ENCODE results near the gene CCM2. TPM values are rescaled to one million over a fixed set of nuclear protein-coding genes. Genes with fewer than 3 reads are reported as not detected.
A peak's percentile ranks its signal among the peaks of the same experiment; 100 is the strongest.
"Not testable (repeated sequence)": the region's sequence is repeated elsewhere in the genome, so short reads cannot be mapped to it uniquely, and the experiment has no call there.

The CCM2 gene
- total RNA-seq, 1 experiment from 2014 or later, result 64.8 TPM

DNA sequence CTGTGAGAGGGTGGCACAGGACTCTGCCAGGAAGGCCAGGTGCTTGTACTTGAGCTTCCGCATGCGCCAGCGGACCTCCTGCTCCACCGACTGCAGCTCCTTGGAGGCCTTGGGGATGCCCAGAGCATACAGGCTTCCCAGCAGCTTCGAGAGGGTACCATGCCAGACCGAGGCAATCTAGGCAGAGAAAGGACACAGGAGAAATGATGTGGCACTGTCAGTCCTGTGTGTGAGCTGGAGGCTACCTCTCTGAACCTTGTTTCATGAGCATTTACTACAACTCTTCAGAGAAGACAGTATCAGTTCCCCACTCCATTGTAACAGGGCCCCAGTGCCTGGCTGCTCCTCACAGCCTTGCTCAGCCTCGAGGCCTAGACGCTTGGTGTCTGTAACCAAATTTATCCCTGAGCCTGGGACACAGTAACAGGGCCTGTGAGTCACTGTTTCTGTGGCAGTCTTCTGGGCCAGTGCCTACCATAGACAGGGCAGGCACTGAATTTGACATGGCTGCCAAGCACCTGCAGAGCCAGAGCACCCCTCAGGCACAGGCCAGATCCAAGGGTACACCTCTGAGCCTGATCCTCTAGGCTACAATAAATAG is 105.7 kb downstream of the CCM2 start:
- DNase-seq (ENCODE audit: low read depth in 1 of 2, low spot score in 2 of 2), result no peak
- no peak overlapping the region for H3K27ac ChIP-seq
- H3K4me1 ChIP-seq (replicated peaks), result peaks cover 4% of the 10 kb centered on the region; the same call in 1 of the 2 replicates
- no peaks in the 10 kb centered on the region for H3K9me3 ChIP-seq (replicated peaks)
- H3K36me3 ChIP-seq, result peaks cover 88% of the 10 kb centered on the region
- H3K4me3 ChIP-seq, result no peak overlapping the region
- no peaks in the 10 kb centered on the region for H3K27me3 ChIP-seq (replicated peaks)

GRCh38 chr7:45106820-45107219 is 106.8 kb downstream of the CCM2 start:
- peaks cover 84% of the 10 kb centered on the region for H3K36me3 ChIP-seq

DNA sequence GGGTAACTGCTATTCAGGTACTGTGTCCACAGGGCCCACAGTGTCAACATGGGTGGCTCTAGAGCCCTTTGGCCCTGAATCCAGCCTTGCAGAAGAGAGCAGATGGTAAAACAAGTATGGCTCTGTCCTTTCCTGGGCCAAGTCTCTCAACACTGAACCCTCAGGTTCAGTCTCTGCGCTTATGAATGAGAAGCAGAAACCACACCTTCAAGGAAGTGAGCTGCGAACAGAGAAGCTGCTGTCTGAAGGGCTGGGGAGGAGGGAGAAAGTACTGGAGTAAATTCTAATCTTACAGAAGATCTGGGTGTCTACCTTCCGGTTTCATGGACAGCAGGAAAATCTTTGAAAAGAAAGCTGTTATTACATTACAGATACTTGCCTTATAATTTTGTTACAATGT is 107.4 kb downstream of the CCM2 start:
- Histone ChIP-seq H3K27ac (no peak overlapping the region), H3K4me3 (no peak overlapping the region), H3K4me1 (replicated peaks) (peaks cover 7% of the 10 kb centered on the region; the same call in 1 of the 2 replicates), H3K36me3 (peaks cover 79% of the 10 kb centered on the region), H3K9me3 (replicated peaks) (no peaks in the 10 kb centered on the region), H3K27me3 (replicated peaks) (no peaks in the 10 kb centered on the region)
- DNase-seq (ENCODE audit: low read depth in 1 of 2, low spot score in 2 of 2), result no peak

More at GRCh38 chr7:45106820-45107219, 106.8 kb downstream of the CCM2 start:
- H3K27ac ChIP-seq, result no peak overlapping the region
- no peak for DNase-seq (ENCODE audit: low read depth in 1 of 2, low spot score in 2 of 2)
- no peaks in the 10 kb centered on the region for H3K27me3 ChIP-seq (replicated peaks)
- H3K9me3 ChIP-seq (replicated peaks), result no peaks in the 10 kb centered on the region
- H3K4me3 ChIP-seq, result no peak overlapping the region
- H3K4me1 ChIP-seq (replicated peaks), result peaks cover 4% of the 10 kb centered on the region; the same call in 1 of the 2 replicates

GRCh38 chr7:45108863-45109262 is 108.9 kb downstream of the CCM2 start:
- Histone ChIP-seq H3K9me3 (replicated peaks) (no peaks in the 10 kb centered on the region), H3K27me3 (replicated peaks) (peaks cover 5% of the 10 kb centered on the region), H3K4me1 (replicated peaks) (peaks cover 7% of the 10 kb centered on the region; the same call in 1 of the 2 replicates), H3K36me3 (peaks cover 64% of the 10 kb centered on the region), H3K27ac (no peak overlapping the region), H3K4me3 (no peak overlapping the region)
- DNase-seq (ENCODE audit: low read depth in 1 of 2, low spot score in 2 of 2), result no peak

DNA sequence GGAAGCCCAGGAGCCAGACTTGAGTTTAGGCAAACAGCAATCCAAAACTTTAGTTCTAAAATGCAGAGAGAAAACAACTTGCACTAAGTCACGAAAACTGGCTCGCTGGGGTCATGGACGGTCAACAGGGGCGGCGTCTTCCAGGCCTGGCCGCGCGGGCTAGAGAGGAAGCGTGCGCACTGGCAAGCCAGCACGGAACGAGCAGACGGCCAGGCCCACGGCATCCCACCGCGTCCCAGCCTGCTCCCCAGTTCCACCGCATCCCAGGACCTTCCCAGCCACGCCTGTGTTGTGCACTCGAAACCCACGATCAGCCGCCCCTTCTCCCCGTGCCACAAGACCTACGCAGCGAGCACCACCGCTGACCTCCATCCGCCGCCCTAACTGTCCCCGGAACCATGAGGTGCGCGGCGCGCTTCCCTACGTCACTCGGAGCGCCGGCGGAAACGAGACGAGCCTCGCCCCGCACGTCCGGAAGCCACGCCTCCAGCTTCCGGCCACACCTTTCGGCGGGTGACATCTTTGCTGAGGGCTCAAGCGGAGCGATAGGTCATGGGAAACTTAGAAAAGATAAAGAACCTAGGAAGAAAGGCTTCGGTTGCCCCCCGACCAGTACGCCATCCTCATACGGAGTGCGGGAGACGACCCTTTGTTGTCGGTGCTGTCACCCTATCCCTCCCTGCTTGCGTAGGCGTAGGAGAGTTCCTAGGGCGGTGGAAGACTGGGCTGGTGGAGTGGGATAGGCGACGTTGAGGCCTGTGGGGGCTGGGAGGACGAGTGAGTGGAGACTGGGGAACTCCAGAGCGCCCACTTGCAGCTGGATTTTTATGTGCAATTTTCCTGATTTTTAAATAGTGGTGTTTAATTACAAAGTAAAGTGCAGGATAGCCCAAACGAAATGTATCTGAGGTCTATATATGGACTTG is 111.6 kb downstream of the CCM2 start, which contains the start of gene TBRG4:
Gene TBRG4 (minus strand): TSS at position 400 of the 926 bp plus-strand sequence. CDS start 2,460 bp downstream, outside the sequence.
- peak within 1 kb of the TSS; percentile 83 for H3K4me3 ChIP-seq
- H3K9me3 ChIP-seq (replicated peaks), result no peaks in the 10 kb centered on the region
- peaks cover 7% of the 10 kb centered on the region; the same call in 1 of the 2 replicates for H3K4me1 ChIP-seq (replicated peaks)
- H3K27me3 ChIP-seq (replicated peaks), result peaks cover 9% of the 10 kb centered on the region
- H3K36me3 ChIP-seq, result peaks cover 37% of the 10 kb centered on the region
- peak within 1 kb of the TSS; percentile 83 for H3K27ac ChIP-seq
- peak; percentile 93 to 98 for DNase-seq (ENCODE audit: low read depth in 1 of 2, low spot score in 2 of 2)

DNA sequence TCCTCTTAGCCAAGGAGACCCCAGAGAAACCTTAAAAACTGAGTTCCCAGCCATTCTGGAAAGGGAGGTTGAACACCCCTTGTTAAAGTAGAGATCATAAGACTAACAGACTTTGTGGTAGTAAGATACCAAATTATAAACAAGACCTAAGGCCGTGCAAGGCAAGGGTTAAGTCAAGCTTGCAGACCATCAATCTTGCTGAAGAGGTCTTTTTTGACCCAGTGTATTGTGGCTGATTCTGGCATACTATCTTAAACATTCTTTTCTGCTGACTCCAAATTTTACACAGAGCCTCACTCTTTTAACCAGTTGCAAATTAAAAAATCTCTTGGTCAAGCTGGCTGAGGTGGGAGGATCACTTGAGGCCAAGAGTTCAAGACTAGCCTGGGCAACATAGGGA is 112.6 kb downstream of the CCM2 start:
- no peak overlapping the region for H3K4me3 ChIP-seq
- DNase-seq (ENCODE audit: low read depth in 1 of 2, low spot score in 2 of 2), result no peak
- H3K9me3 ChIP-seq (replicated peaks), result no peaks in the 10 kb centered on the region
- H3K4me1 ChIP-seq (replicated peaks), result peaks cover 7% of the 10 kb centered on the region; the same call in 1 of the 2 replicates
- no peak overlapping the region for H3K27ac ChIP-seq
- peaks cover 26% of the 10 kb centered on the region for H3K36me3 ChIP-seq
- peaks cover 9% of the 10 kb centered on the region for H3K27me3 ChIP-seq (replicated peaks)

GRCh38 chr7:45114257-45114656 is 114.3 kb downstream of the CCM2 start:
- H3K36me3 ChIP-seq, result peaks cover 10% of the 10 kb centered on the region
- H3K4me1 ChIP-seq (replicated peaks); DNase-seq (ENCODE audit: low read depth in 1 of 2, low spot score in 2 of 2): not testable (repeated sequence)

DNA sequence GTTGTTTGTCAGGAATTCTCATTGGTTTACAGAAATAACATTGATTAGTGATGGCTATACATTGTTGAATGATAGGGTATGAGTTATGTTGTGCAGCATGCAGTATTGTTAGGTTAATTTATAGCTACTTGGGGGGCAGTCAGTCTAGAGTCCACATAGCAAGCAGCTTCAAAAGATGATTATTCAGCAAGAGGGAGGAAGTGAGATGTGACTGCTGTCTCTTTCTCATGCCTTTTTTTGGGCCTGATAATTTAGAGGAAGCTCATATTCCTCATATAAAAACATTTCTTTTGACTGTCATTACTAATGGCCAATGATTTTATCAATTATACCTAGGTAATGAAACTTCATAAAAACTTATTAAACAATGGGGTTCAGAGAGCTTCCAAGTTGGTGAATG is 114.9 kb downstream of the CCM2 start:
- no peak for DNase-seq (ENCODE audit: low read depth in 1 of 2, low spot score in 2 of 2)
- H3K9me3 ChIP-seq (replicated peaks), result no peaks in the 10 kb centered on the region
- H3K27ac ChIP-seq, result no peak overlapping the region
- no peak overlapping the region for H3K4me3 ChIP-seq
- H3K27me3 ChIP-seq (replicated peaks), result peaks cover 9% of the 10 kb centered on the region
- H3K36me3 ChIP-seq, result peaks cover 8% of the 10 kb centered on the region
- peaks cover 7% of the 10 kb centered on the region; the same call in 1 of the 2 replicates for H3K4me1 ChIP-seq (replicated peaks)

More at GRCh38 chr7:45114257-45114656, 114.3 kb downstream of the CCM2 start:
- not testable (repeated sequence) for H3K27ac ChIP-seq; H3K4me3 ChIP-seq; H3K9me3 ChIP-seq (replicated peaks); H3K27me3 ChIP-seq (replicated peaks)

DNA sequence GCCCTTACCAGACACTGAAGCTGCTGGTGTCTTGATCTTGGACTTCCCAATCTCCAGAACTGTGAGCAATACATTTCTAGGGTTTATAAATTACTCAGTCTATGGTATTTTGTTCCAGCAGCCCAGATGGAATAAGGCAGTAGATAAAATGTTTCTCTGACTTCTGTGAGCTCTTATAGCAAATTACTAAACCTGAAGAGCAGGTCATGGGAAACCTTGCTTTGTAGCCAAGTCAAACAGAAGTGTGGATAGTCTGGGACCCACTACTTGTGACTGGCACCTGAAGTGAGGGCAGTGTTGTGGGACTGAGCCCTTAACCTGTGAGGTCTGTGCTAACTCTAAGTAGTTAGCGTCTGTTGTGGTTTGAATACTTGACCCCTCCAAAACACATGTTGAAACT is 116.0 kb downstream of the CCM2 start:
- Histone ChIP-seq H3K9me3 (replicated peaks) (no peaks in the 10 kb centered on the region), H3K27me3 (replicated peaks) (peaks cover 9% of the 10 kb centered on the region), H3K4me1 (replicated peaks) (0 out of 2 replicates have a peak, but pooled peaks cover 3% of the 10 kb centered on the region), H3K4me3 (no peak overlapping the region), H3K27ac (no peak overlapping the region), H3K36me3 (peaks cover 4% of the 10 kb centered on the region)
- DNase-seq (ENCODE audit: low read depth in 1 of 2, low spot score in 2 of 2), result no peak

- no peaks in the 10 kb centered on the region for H3K4me1 ChIP-seq (replicated peaks)
- no peak for DNase-seq (ENCODE audit: low read depth in 1 of 2, low spot score in 2 of 2)
- H3K9me3 ChIP-seq (replicated peaks), result no peaks in the 10 kb centered on the region
- no peaks in the 10 kb centered on the region for H3K36me3 ChIP-seq
- no peak overlapping the region for H3K27ac ChIP-seq
- H3K4me3 ChIP-seq, result no peak overlapping the region
- H3K27me3 ChIP-seq (replicated peaks), result peaks cover 9% of the 10 kb centered on the region
These were observed 117.6 kb downstream of the CCM2 start for GRCh38 chr7:45117582-45117981.

DNA sequence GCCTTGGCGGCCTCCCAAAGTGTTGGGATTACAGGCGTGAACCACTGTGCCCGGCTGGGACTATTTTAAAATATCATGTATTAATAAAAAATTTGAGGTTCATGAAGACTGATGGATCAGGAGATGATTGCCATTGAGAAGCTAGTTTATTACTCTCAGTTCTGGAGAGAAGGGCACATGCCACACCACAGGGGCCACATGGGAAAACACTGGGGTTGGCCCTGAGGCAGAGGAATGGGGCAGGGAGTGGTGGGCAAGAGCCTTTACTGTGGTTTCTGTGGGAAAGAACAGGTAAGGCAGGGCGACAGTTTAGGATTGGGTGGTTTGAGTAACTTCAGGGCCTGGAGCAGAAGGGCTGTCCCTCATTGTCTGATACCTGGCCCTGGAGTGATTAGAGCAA is 118.3 kb downstream of the CCM2 start:
- Histone ChIP-seq H3K36me3 (no peaks in the 10 kb centered on the region), H3K27me3 (replicated peaks) (peaks cover 7% of the 10 kb centered on the region), H3K4me1 (replicated peaks) (no peaks in the 10 kb centered on the region), H3K9me3 (replicated peaks) (no peaks in the 10 kb centered on the region), H3K4me3 (no peak overlapping the region), H3K27ac (no peak overlapping the region)
- DNase-seq (ENCODE audit: low read depth in 1 of 2, low spot score in 2 of 2), result no peak

DNA sequence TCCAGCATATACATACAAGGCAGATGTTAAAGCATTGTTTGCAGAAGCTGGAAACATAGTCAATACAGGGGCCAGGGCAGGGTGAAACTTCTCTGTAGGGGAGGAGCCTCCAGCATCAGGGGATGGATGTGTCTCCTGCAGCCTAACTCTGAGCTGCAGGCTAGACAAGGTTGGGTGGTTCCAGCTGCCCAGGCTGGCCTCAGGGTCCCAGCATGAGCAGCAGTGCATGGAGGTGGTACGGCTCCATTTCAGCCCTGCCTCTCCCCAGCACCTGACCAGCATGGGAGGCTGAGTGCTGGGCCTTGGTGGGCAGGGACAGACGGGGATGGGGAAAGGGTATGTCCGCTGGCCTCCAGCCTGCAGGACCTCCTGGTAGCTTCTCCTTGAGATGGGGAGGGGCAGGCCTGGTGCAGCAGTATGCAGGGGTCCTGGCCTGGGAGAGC is 118.9 kb downstream of the CCM2 start:
- Histone ChIP-seq H3K9me3 (replicated peaks) (no peaks in the 10 kb centered on the region), H3K36me3 (no peaks in the 10 kb centered on the region), H3K27ac (no peak overlapping the region), H3K4me3 (no peak overlapping the region), H3K27me3 (replicated peaks) (peaks cover 4% of the 10 kb centered on the region; the same call in 1 of the 2 replicates), H3K4me1 (replicated peaks) (no peaks in the 10 kb centered on the region)
- no peak for DNase-seq (ENCODE audit: low read depth in 1 of 2, low spot score in 2 of 2)

- DNase-seq (ENCODE audit: low read depth in 1 of 2, low spot score in 2 of 2), result no peak
- Histone ChIP-seq H3K4me3 (no peak overlapping the region), H3K9me3 (replicated peaks) (no peaks in the 10 kb centered on the region), H3K27ac (no peak overlapping the region), H3K36me3 (no peaks in the 10 kb centered on the region), H3K4me1 (replicated peaks) (no peaks in the 10 kb centered on the region), H3K27me3 (replicated peaks) (no peaks in the 10 kb centered on the region; the same call in 1 of the 2 replicates)
These were observed 119.5 kb downstream of the CCM2 start for GRCh38 chr7:45119550-45119949.

Data from SJSA1 (cell line).